ENCODE results near the gene ZC3H8.

ZC3H8 gene

DNA sequence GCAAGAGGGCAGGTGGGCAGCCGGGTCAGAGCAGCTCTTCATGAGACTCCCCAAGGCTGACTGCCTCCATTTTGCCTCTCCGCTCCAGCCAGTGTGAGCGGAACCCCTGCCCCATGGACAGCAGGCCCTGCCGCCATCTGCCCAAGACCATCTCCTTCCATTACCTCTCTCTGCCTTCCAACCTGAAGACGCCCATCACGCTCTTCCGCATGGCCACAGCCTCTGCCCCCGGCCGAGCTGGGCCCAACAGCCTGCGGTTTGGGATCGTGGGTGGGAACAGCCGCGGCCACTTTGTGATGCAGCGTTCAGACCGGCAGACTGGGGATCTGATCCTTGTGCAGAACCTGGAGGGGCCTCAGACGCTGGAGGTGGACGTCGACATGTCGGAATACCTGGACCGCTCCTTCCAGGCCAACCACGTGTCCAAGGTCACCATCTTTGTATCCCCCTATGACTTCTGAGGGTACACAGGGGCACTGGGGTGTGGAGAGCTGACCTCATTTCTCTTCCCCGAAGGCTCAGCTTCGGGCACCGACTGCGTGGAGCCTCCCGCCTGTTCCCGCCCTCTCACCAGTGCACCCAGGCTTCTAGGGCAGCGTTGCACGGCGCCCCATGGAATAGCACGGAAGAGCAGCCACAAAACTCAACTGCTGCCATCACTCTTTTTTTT lies 67.7 kb downstream of the ZC3H8 start:
- Histone ChIP-seq H3K79me2 (ENCODE audit: insufficient read depth, low read length) (no peaks in the 10 kb centered on the region), H4K20me1 (ENCODE audit: insufficient read depth, low read length, poor library complexity, severe bottlenecking) (no peaks in the 10 kb centered on the region), H3K4me1 (ENCODE audit: insufficient read depth, low read length, poor library complexity, severe bottlenecking) (peaks cover 53% of the 10 kb centered on the region), H3K9me2 (replicated peaks; ENCODE audit: low read depth, low read length) (no peaks in the 10 kb centered on the region), H2AFZ (ENCODE audit: low read length) (peak overlapping the region; percentile 67; the same call in 1 of the 2 replicates), H3K4me3 (ENCODE audit: low read length, poor library complexity, severe bottlenecking) (peak overlapping the region; percentile 43), H3K4me2 (ENCODE audit: low read depth, low read length, poor library complexity, severe bottlenecking) (peak overlapping the region; percentile 71), H3F3A (ENCODE audit: low read depth) (no peaks in the 10 kb centered on the region), H3K27me3 (ENCODE audit: insufficient read depth, low read length, poor library complexity, severe bottlenecking) (no peaks in the 10 kb centered on the region), H3K9ac (ENCODE audit: low read depth, low read length, poor library complexity, severe bottlenecking) (peak overlapping the region; percentile 59), H3K36me3 (ENCODE audit: insufficient read depth, low read length) (no peaks in the 10 kb centered on the region), H3K9me3 (ENCODE audit: insufficient read depth, low read depth, low read length) (no peaks in the 10 kb centered on the region)
- no peak for TF ChIP-seq EZH2phosphoT487 (IDR thresholded peaks at IDR 0.05; ENCODE audit: borderline replicate concordance)
- TF ChIP-seq, protein P1, sequence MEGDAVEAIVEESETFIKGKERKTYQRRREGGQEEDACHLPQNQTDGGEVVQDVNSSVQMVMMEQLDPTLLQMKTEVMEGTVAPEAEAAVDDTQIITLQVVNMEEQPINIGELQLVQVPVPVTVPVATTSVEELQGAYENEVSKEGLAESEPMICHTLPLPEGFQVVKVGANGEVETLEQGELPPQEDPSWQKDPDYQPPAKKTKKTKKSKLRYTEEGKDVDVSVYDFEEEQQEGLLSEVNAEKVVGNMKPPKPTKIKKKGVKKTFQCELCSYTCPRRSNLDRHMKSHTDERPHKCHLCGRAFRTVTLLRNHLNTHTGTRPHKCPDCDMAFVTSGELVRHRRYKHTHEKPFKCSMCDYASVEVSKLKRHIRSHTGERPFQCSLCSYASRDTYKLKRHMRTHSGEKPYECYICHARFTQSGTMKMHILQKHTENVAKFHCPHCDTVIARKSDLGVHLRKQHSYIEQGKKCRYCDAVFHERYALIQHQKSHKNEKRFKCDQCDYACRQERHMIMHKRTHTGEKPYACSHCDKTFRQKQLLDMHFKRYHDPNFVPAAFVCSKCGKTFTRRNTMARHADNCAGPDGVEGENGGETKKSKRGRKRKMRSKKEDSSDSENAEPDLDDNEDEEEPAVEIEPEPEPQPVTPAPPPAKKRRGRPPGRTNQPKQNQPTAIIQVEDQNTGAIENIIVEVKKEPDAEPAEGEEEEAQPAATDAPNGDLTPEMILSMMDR (conservative IDR thresholded peaks at IDR 0.05; ENCODE audit: low read length) = no peak

DNA sequence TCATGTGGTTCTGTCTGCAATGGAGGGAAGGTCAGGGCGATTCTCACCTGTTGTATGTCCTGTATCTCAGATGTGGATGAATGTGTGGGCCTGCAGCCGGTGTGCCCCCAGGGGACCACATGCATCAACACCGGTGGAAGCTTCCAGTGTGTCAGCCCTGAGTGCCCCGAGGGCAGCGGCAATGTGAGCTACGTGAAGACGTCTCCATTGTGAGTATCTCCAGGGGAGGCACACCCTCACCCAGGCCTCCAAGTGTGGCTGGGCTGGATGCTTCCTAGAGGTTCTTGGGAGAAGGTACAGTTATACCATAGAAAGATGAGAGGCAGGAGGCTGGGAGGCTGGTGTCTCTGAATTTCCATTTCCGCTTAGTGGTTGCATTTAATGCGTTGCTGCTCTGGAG lies 69.7 kb downstream of the ZC3H8 start:
- Histone ChIP-seq H3K4me3 (ENCODE audit: low read length, poor library complexity, severe bottlenecking) (no peak overlapping the region), H3K9ac (ENCODE audit: low read depth, low read length, poor library complexity, severe bottlenecking) (no peak overlapping the region), H3K4me1 (ENCODE audit: insufficient read depth, low read length, poor library complexity, severe bottlenecking) (peaks cover 49% of the 10 kb centered on the region), H3K79me2 (ENCODE audit: insufficient read depth, low read length) (no peaks in the 10 kb centered on the region), H3K4me2 (ENCODE audit: low read depth, low read length, poor library complexity, severe bottlenecking) (no peak overlapping the region), H4K20me1 (ENCODE audit: insufficient read depth, low read length, poor library complexity, severe bottlenecking) (no peaks in the 10 kb centered on the region), H3K36me3 (ENCODE audit: insufficient read depth, low read length) (no peaks in the 10 kb centered on the region), H2AFZ (ENCODE audit: low read length) (no peak overlapping the region), H3F3A (ENCODE audit: low read depth) (no peaks in the 10 kb centered on the region), H3K27me3 (ENCODE audit: insufficient read depth, low read length, poor library complexity, severe bottlenecking) (no peaks in the 10 kb centered on the region), H3K9me2 (replicated peaks; ENCODE audit: low read depth, low read length) (no peaks in the 10 kb centered on the region), H3K9me3 (ENCODE audit: insufficient read depth, low read depth, low read length) (no peaks in the 10 kb centered on the region)
- TF ChIP-seq, protein P1 (conservative IDR thresholded peaks at IDR 0.05; ENCODE audit: low read length) = no peak
- TF ChIP-seq EZH2phosphoT487 (IDR thresholded peaks at IDR 0.05; ENCODE audit: borderline replicate concordance) = no peak

DNA sequence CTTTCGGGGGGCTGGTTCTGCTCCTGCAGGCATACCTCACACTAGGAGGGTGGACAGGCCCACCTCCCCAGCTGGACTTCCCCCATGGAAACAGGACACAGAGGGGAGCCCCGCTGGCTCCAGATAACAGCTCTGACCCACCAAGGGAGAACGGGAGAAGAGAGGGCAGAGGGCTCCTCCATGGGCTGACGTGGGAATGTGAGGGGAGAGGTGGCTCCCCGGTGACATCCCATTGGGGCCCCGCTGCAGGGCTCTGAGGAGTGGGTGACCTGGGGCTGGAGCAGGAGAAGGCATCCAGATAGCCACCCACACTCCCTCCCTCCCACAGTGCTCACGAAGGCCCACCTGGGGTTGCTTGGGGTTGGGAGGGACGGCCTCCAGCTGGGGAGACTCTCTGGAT lies 70.7 kb downstream of the ZC3H8 start:
- Histone ChIP-seq H3K4me2 (ENCODE audit: low read depth, low read length, poor library complexity, severe bottlenecking) (peak overlapping the region; percentile 19), H2AFZ (ENCODE audit: low read length) (peak overlapping the region; percentile 10; the same call in 1 of the 2 replicates), H4K20me1 (ENCODE audit: insufficient read depth, low read length, poor library complexity, severe bottlenecking) (no peaks in the 10 kb centered on the region), H3K4me1 (ENCODE audit: insufficient read depth, low read length, poor library complexity, severe bottlenecking) (peaks cover 47% of the 10 kb centered on the region), H3K9ac (ENCODE audit: low read depth, low read length, poor library complexity, severe bottlenecking) (no peak overlapping the region), H3K27me3 (ENCODE audit: insufficient read depth, low read length, poor library complexity, severe bottlenecking) (no peaks in the 10 kb centered on the region), H3K4me3 (ENCODE audit: low read length, poor library complexity, severe bottlenecking) (no peak overlapping the region), H3K9me3 (ENCODE audit: insufficient read depth, low read depth, low read length) (no peaks in the 10 kb centered on the region), H3K9me2 (replicated peaks; ENCODE audit: low read depth, low read length) (no peaks in the 10 kb centered on the region), H3K36me3 (ENCODE audit: insufficient read depth, low read length) (no peaks in the 10 kb centered on the region), H3K79me2 (ENCODE audit: insufficient read depth, low read length) (no peaks in the 10 kb centered on the region), H3F3A (ENCODE audit: low read depth) (no peaks in the 10 kb centered on the region)
- TF ChIP-seq, protein P1 (conservative IDR thresholded peaks at IDR 0.05; ENCODE audit: low read length) = no peak
- no peak for TF ChIP-seq EZH2phosphoT487 (IDR thresholded peaks at IDR 0.05; ENCODE audit: borderline replicate concordance)

Data from Loucy (cell line).